DOHH2 (cell line): ENCODE measurements around the gene MYO6.

Source experiments
- H3F3A ChIP-seq: fragments of 200-600 bp; sonication (generic), shearing (Covaris generic); 2 replicates; pipeline ENCODE4 v1.6.0; 2016; ENCODE audit warnings: antibody characterized with exemption, mild to moderate bottlenecking; ENCODE audit not compliant: control insufficient read depth, insufficient read depth
- H3K27ac ChIP-seq: fragments of 200-600 bp; sonication (generic); 2 replicates; pipeline ENCODE4 v1.5.1; 2014; ENCODE audit warnings: low read depth, mild to moderate bottlenecking, low read length, moderate library complexity
- H3K27me3 ChIP-seq: fragments of 200-600 bp; sonication (generic); 2 replicates; pipeline ENCODE4 v1.6.1; 2014; ENCODE audit warnings: mild to moderate bottlenecking, low read length, mixed read lengths; ENCODE audit not compliant: control insufficient read depth
- H3K36me3 ChIP-seq: fragments of 200-600 bp; sonication (generic); 2 replicates; pipeline ENCODE4 v1.6.1; 2014; ENCODE audit warnings: mild to moderate bottlenecking, low read length, moderate library complexity, mixed read lengths; ENCODE audit not compliant: control insufficient read depth
- H3K4me1 ChIP-seq: fragments of 200-600 bp; sonication (generic); 2 replicates; pipeline ENCODE4 v1.6.1; 2014; ENCODE audit warnings: mild to moderate bottlenecking, low read length, mixed read lengths; ENCODE audit not compliant: control insufficient read depth
- H3K4me2 ChIP-seq: fragments of 200-600 bp; sonication (generic); 2 replicates; pipeline ENCODE4 v1.6.0; 2014; ENCODE audit warnings: mild to moderate bottlenecking, low read length, moderate library complexity
- H3K4me3 ChIP-seq: fragments of 200-600 bp; sonication (generic); 2 replicates; pipeline ENCODE4 v1.5.1; 2014; ENCODE audit warnings: mild to moderate bottlenecking, low read length, mixed read lengths
- H3K79me2 ChIP-seq: fragments of 200-600 bp; sonication (generic); 2 replicates; pipeline ENCODE4 v1.6.1; 2014; ENCODE audit warnings: mild to moderate bottlenecking, low read length, mixed read lengths; ENCODE audit not compliant: control insufficient read depth
- H3K9me2 ChIP-seq: fragments of 200-600 bp; sonication (generic); replicated peaks from 2 replicates; pipeline ENCODE4 v1.6.1; 2014; ENCODE audit warnings: mild to moderate bottlenecking, low read length, mixed read lengths; ENCODE audit not compliant: control insufficient read depth
- H3K9me3 ChIP-seq: fragments of 200-600 bp; sonication (generic); 2 replicates; pipeline ENCODE4 v1.6.1; 2014; ENCODE audit warnings: antibody characterized with exemption, low read length, mixed read lengths; ENCODE audit not compliant: control insufficient read depth, insufficient read depth
- H4K20me1 ChIP-seq: fragments of 200-600 bp; sonication (generic); 2 replicates; pipeline ENCODE4 v1.6.0; 2014; ENCODE audit warnings: low read depth, mild to moderate bottlenecking, antibody characterized with exemption, low read length, moderate library complexity; ENCODE audit not compliant: control insufficient read depth, insufficient read depth
- CTCF ChIP-seq: fragments of 200-600 bp; sonication (generic); IDR thresholded peaks from one replicate; pipeline ENCODE4 v1.5.1; 2014; ENCODE audit warnings: antibody characterized with exemption, mild to moderate bottlenecking, low read depth, low read length; ENCODE audit not compliant: poor library complexity, severe bottlenecking
- EZH2phosphoT487 ChIP-seq: fragments of 200-600 bp; sonication (generic); IDR thresholded peaks from 2 replicates; pipeline ENCODE4 v1.6.1; 2017; ENCODE audit warnings: borderline replicate concordance, mild to moderate bottlenecking, antibody characterized with exemption, low read length, moderate library complexity, mixed read lengths

MYO6 gene

GRCh38 chr6:75794351-75794846, 45.4 kb downstream of the MYO6 start:
- Histone ChIP-seq H3K27ac (no peak overlapping the region), H3K4me1 (no peaks in the 10 kb centered on the region), H3K9me3 (no peaks in the 10 kb centered on the region), H3K79me2 (no peaks in the 10 kb centered on the region), H3K36me3 (no peaks in the 10 kb centered on the region), H3K4me3 (no peak overlapping the region), H3K9me2 (no peaks in the 10 kb centered on the region), H4K20me1 (no peaks in the 10 kb centered on the region), H3K4me2 (no peak overlapping the region), H3F3A (no peaks in the 10 kb centered on the region), H3K27me3 (no peaks in the 10 kb centered on the region)
- no peak for TF ChIP-seq CTCF

GRCh38 chr6:75794954-75795739, 46.1 kb downstream of the MYO6 start:
- H4K20me1 ChIP-seq: no peaks in the 10 kb centered on the region
- no peaks in the 10 kb centered on the region for H3K9me3 ChIP-seq
- no peak overlapping the region for H3K4me2 ChIP-seq
- no peaks in the 10 kb centered on the region for H3K9me2 ChIP-seq
- no peak overlapping the region for H3K27ac ChIP-seq
- TF ChIP-seq EZH2phosphoT487: no peak
- no peak for TF ChIP-seq CTCF
- no peaks in the 10 kb centered on the region for H3F3A ChIP-seq
- no peaks in the 10 kb centered on the region for H3K4me1 ChIP-seq
- no peaks in the 10 kb centered on the region for H3K27me3 ChIP-seq
- no peaks in the 10 kb centered on the region for H3K36me3 ChIP-seq
- no peak overlapping the region for H3K4me3 ChIP-seq
- H3K79me2 ChIP-seq: no peaks in the 10 kb centered on the region

GRCh38 chr6:75796723-75797122, 47.7 kb downstream of the MYO6 start:
- no peak overlapping the region for H3K4me3 ChIP-seq
- H3K4me2 ChIP-seq: no peak overlapping the region
- TF ChIP-seq EZH2phosphoT487: no peak
- no peak for TF ChIP-seq CTCF
- H3K79me2 ChIP-seq: no peaks in the 10 kb centered on the region
- H4K20me1 ChIP-seq: no peaks in the 10 kb centered on the region
- H3K36me3 ChIP-seq: no peaks in the 10 kb centered on the region
- no peaks in the 10 kb centered on the region for H3K9me2 ChIP-seq
- no peaks in the 10 kb centered on the region for H3K4me1 ChIP-seq
- no peaks in the 10 kb centered on the region for H3F3A ChIP-seq
- H3K27ac ChIP-seq: no peak overlapping the region
- H3K27me3 ChIP-seq: no peaks in the 10 kb centered on the region
- no peaks in the 10 kb centered on the region for H3K9me3 ChIP-seq
